ENCODE data around the gene ZNF317.

Gene ZNF317

DNA sequence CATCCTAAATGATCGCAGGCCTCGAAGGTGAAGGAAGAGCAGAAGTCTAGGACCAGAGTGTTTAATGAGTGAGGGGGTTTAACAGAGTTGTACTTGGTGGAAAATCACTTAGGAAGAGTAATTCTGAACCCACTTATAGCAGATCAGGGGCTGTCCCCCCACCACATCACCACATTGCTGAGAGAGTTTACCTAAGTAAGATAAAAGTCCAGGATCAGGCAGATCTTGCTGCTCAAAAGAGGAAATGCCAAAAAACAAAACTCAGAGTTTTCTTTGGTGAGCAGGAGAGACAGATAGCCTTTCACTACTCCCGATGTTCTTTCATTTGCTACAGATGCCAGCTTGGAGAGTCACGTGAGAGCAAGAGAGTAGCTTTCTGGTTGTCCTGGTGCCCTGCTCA, 15.4 kb downstream of the ZNF317 start:
- Histone ChIP-seq H3K4me3 (ENCODE audit: low read length) (peak overlapping the region; percentile 16; the same call in 1 of the 2 replicates), H3K9me3 (ENCODE audit: insufficient read depth, low read length) (peaks cover 33% of the 10 kb centered on the region; the same call in 1 of the 2 replicates), H3K4me2 (ENCODE audit: low read length) (peak overlapping the region; percentile 59), H3K9ac (ENCODE audit: low read length) (no peak overlapping the region; the same call in 1 of the 2 replicates), H3K79me2 (ENCODE audit: low read length) (peaks cover 84% of the 10 kb centered on the region), H4K20me1 (ENCODE audit: insufficient read depth, low read length) (peaks cover 42% of the 10 kb centered on the region), H3K36me3 (replicated peaks; ENCODE audit: low read depth, low read length) (peaks cover 97% of the 10 kb centered on the region), H3K4me1 (ENCODE audit: low read length) (peaks cover 25% of the 10 kb centered on the region), H3K27ac (ENCODE audit: low read length) (peak overlapping the region; percentile 61), H3K27me3 (ENCODE audit: low read depth, low read length) (no peaks in the 10 kb centered on the region), H2AFZ (ENCODE audit: low read depth, low read length) (no peak overlapping the region)
- TF ChIP-seq EZH2phosphoT487 (IDR thresholded peaks at IDR 0.05; ENCODE audit: low read depth) = no peak
- TF ChIP-seq, protein P1, sequence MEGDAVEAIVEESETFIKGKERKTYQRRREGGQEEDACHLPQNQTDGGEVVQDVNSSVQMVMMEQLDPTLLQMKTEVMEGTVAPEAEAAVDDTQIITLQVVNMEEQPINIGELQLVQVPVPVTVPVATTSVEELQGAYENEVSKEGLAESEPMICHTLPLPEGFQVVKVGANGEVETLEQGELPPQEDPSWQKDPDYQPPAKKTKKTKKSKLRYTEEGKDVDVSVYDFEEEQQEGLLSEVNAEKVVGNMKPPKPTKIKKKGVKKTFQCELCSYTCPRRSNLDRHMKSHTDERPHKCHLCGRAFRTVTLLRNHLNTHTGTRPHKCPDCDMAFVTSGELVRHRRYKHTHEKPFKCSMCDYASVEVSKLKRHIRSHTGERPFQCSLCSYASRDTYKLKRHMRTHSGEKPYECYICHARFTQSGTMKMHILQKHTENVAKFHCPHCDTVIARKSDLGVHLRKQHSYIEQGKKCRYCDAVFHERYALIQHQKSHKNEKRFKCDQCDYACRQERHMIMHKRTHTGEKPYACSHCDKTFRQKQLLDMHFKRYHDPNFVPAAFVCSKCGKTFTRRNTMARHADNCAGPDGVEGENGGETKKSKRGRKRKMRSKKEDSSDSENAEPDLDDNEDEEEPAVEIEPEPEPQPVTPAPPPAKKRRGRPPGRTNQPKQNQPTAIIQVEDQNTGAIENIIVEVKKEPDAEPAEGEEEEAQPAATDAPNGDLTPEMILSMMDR (IDR thresholded peaks at IDR 0.05; ENCODE audit: low read depth, low read length) = no peak

DNA sequence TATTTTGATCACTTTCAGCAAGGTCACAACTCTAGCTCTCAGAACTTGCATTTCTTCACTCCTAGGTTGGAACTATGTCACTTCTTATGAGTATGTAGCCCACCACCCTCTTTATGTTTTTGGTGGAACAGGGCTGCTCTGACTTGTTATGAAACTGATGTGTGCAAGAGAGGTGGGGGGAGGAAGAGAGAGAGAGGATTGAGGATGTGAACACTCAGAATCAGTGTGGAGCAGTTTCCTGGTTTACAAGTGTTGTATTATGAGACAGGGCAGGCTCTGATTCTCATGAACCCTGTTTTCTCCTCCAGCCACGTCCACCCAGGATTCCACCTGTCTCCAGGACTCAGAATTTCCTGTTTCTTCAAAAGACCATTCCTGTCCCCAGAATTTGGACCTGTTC, 16.1 kb downstream of the ZNF317 start:
- peak overlapping the region; percentile 38; the same call in 1 of the 2 replicates for H3K4me3 ChIP-seq (ENCODE audit: low read length)
- H3K4me2 ChIP-seq (ENCODE audit: low read length) = peak overlapping the region; percentile 59
- H3K4me1 ChIP-seq (ENCODE audit: low read length) = peaks cover 25% of the 10 kb centered on the region
- H3K9me3 ChIP-seq (ENCODE audit: insufficient read depth, low read length) = peaks cover 39% of the 10 kb centered on the region; the same call in 1 of the 2 replicates
- H3K27ac ChIP-seq (ENCODE audit: low read length) = peak overlapping the region; percentile 61
- no peak overlapping the region for H2AFZ ChIP-seq (ENCODE audit: low read depth, low read length)
- peak overlapping the region; percentile 20; the same call in 1 of the 2 replicates for H3K9ac ChIP-seq (ENCODE audit: low read length)
- peaks cover 36% of the 10 kb centered on the region for H4K20me1 ChIP-seq (ENCODE audit: insufficient read depth, low read length)
- no peak for TF ChIP-seq EZH2phosphoT487 (IDR thresholded peaks at IDR 0.05; ENCODE audit: low read depth)
- TF ChIP-seq, protein P1 (IDR thresholded peaks at IDR 0.05; ENCODE audit: low read depth, low read length) = no peak
- peaks cover 97% of the 10 kb centered on the region for H3K36me3 ChIP-seq (replicated peaks; ENCODE audit: low read depth, low read length)
- no peaks in the 10 kb centered on the region for H3K27me3 ChIP-seq (ENCODE audit: low read depth, low read length)
- H3K79me2 ChIP-seq (ENCODE audit: low read length) = peaks cover 84% of the 10 kb centered on the region

DNA sequence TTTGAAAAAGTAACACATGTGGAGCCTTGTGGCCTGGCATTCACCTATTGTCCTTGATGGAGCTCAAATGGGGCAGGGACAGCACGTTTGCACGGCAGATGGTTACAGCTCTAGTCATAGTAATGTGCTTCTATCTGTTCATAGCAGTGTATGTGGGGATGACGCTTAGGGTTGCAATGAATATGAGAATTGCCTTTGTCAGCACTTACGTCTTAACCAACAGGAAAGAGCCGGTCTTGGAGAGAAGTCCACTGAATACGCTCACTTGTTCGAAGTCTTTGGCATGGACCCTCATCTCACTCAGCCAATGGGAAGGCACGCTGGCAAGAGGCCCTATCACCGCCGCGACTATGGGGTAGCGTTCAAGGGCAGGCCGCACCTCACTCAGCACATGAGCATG, 19.7 kb downstream of the ZNF317 start:
- H4K20me1 ChIP-seq (ENCODE audit: insufficient read depth, low read length) = peaks cover 19% of the 10 kb centered on the region
- peaks cover 14% of the 10 kb centered on the region; the same call in 1 of the 2 replicates for H3K9me3 ChIP-seq (ENCODE audit: insufficient read depth, low read length)
- peaks cover 63% of the 10 kb centered on the region for H3K79me2 ChIP-seq (ENCODE audit: low read length)
- H3K27ac ChIP-seq (ENCODE audit: low read length) = no peak overlapping the region
- H3K4me2 ChIP-seq (ENCODE audit: low read length) = no peak overlapping the region
- no peak for TF ChIP-seq EZH2phosphoT487 (IDR thresholded peaks at IDR 0.05; ENCODE audit: low read depth)
- TF ChIP-seq, protein P1 (IDR thresholded peaks at IDR 0.05; ENCODE audit: low read depth, low read length) = no peak
- H2AFZ ChIP-seq (ENCODE audit: low read depth, low read length) = no peak overlapping the region
- peaks cover 22% of the 10 kb centered on the region for H3K4me1 ChIP-seq (ENCODE audit: low read length)
- no peak overlapping the region for H3K9ac ChIP-seq (ENCODE audit: low read length)
- H3K4me3 ChIP-seq (ENCODE audit: low read length) = no peak overlapping the region
- no peaks in the 10 kb centered on the region for H3K27me3 ChIP-seq (ENCODE audit: low read depth, low read length)
- peaks cover 94% of the 10 kb centered on the region for H3K36me3 ChIP-seq (replicated peaks; ENCODE audit: low read depth, low read length)

DNA sequence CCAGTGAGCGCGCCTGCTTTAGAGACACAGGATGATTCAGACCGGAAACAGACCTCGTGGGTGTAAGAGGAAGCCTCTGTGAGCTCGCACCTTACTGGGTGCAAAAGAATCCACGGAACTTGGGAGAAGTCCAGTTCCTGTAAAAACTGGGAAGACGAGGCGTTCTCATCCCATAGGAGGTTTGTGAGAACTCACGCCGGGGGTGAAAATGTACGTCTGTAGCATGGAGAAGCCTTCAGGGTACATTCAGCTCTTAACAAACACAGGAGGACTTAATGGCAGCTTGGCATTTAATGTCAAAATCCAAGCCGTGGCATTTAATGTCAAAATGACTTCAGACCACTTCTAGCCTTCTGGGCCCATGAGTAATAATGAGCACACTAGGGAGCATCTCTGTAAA, 21.2 kb downstream of the ZNF317 start:
- H3K9me3 ChIP-seq (ENCODE audit: insufficient read depth, low read length) = peaks cover 14% of the 10 kb centered on the region; the same call in 1 of the 2 replicates
- peaks cover 88% of the 10 kb centered on the region for H3K36me3 ChIP-seq (replicated peaks; ENCODE audit: low read depth, low read length)
- no peak overlapping the region for H3K4me3 ChIP-seq (ENCODE audit: low read length)
- H3K4me1 ChIP-seq (ENCODE audit: low read length) = peaks cover 7% of the 10 kb centered on the region
- peaks cover 4% of the 10 kb centered on the region; the same call in 1 of the 2 replicates for H4K20me1 ChIP-seq (ENCODE audit: insufficient read depth, low read length)
- H3K4me2 ChIP-seq (ENCODE audit: low read length) = no peak overlapping the region
- peaks cover 48% of the 10 kb centered on the region for H3K79me2 ChIP-seq (ENCODE audit: low read length)
- no peak overlapping the region for H3K9ac ChIP-seq (ENCODE audit: low read length)
- H2AFZ ChIP-seq (ENCODE audit: low read depth, low read length) = no peak overlapping the region
- H3K27me3 ChIP-seq (ENCODE audit: low read depth, low read length) = no peaks in the 10 kb centered on the region
- H3K27ac ChIP-seq (ENCODE audit: low read length) = no peak overlapping the region
- TF ChIP-seq EZH2phosphoT487 (IDR thresholded peaks at IDR 0.05; ENCODE audit: low read depth) = no peak
- TF ChIP-seq, protein P1 (IDR thresholded peaks at IDR 0.05; ENCODE audit: low read depth, low read length) = no peak
